PC-3 (cell line): Measurements from ENCODE around the gene SLC2A14. TPM values are rescaled to one million over a fixed set of nuclear protein-coding genes. Genes with fewer than 3 reads are reported as not detected.

Experiments
- ATAC-seq: fragments of 200-7000 bp; cut with Tn5 transposase; 2 replicates; pipeline ENCODE4 v1.9.1; 2020; ENCODE audit warnings: mild to moderate bottlenecking, moderate library complexity
- BruUV-seq: library from RNA; stranded (reverse); fragments of 400-500 nt; replicated peaks from 2 replicates; lab custom pipeline; 2021; lab: Mats Ljungman, UMichigan
- CTCF ChIA-PET: fragments of 300-600 bp; sonication (Branson Sonifier 250); formaldehyde crosslinking; loops from one replicate; lab custom pipeline; 2022; ENCODE audit warnings: antibody characterized with exemption; lab: Charles Lee
- POLR2A ChIA-PET: fragments of 300-600 bp; sonication (Branson Sonifier 250); formaldehyde crosslinking; loops from one replicate; lab custom pipeline; 2022; ENCODE audit warnings: antibody characterized with exemption; ENCODE audit not compliant: unreplicated experiment; lab: Charles Lee
- DNase-seq: peaks from one replicate; pipeline ENCODE4 v3.0.0-alpha.2; 2015
- H2AFZ ChIP-seq: fragments of 300-600 bp; sonication (generic); 2 replicates; pipeline ENCODE4 v1.6.0; 2016; ENCODE audit warnings: antibody characterized with exemption, low read length
- H3F3A ChIP-seq: fragments of 300-600 bp; sonication (generic); one replicate; pipeline ENCODE4 v1.6.0; 2017; ENCODE audit warnings: antibody characterized with exemption, low read length, control low read depth, mild to moderate bottlenecking; ENCODE audit not compliant: unreplicated experiment
- H3K27ac ChIP-seq: fragments of 300-600 bp; sonication (generic); 2 replicates; pipeline ENCODE4 v1.5.1; 2016; ENCODE audit warnings: mild to moderate bottlenecking, low read length
- H3K27me3 ChIP-seq: fragments of 300-600 bp; sonication (generic); 2 replicates; pipeline ENCODE4 v1.6.1; 2016; ENCODE audit warnings: low read length, mixed read lengths
- H3K36me3 ChIP-seq: fragments of 300-600 bp; sonication (generic); 2 replicates; pipeline ENCODE4 v1.6.1; 2016; ENCODE audit warnings: low read depth, mixed run types, low read length, mixed read lengths
- H3K4me1 ChIP-seq: fragments of 300-600 bp; sonication (generic); 2 replicates; pipeline ENCODE4 v1.5.1; 2016; ENCODE audit warnings: low read length; ENCODE audit not compliant: insufficient read depth
- H3K4me2 ChIP-seq: fragments of 300-600 bp; sonication (generic); 2 replicates; pipeline ENCODE4 v1.6.0; 2016; ENCODE audit warnings: low read length
- H3K4me3 ChIP-seq: fragments of 300-600 bp; sonication (generic); 2 replicates; pipeline ENCODE4 v1.5.1; 2016; ENCODE audit warnings: mild to moderate bottlenecking, low read length, mixed read lengths
- H3K79me2 ChIP-seq: fragments of 300-600 bp; sonication (generic); 2 replicates; pipeline ENCODE4 v1.6.1; 2017; ENCODE audit warnings: low read length, mixed read lengths
- H3K9ac ChIP-seq: fragments of 300-600 bp; sonication (generic); 2 replicates; pipeline ENCODE4 v1.6.0; 2016; ENCODE audit warnings: mild to moderate bottlenecking, low read length
- H3K9me2 ChIP-seq: fragments of 300-600 bp; sonication (generic); replicated peaks from 2 replicates; pipeline ENCODE4 v1.6.1; 2016; ENCODE audit warnings: mixed run types, low read length, mixed read lengths
- H3K9me3 ChIP-seq: fragments of 300-600 bp; sonication (generic); 2 replicates; pipeline ENCODE4 v1.6.1; 2016; ENCODE audit warnings: low read length, mixed read lengths
- H4K20me1 ChIP-seq: fragments of 300-600 bp; sonication (generic); 2 replicates; pipeline ENCODE4 v1.6.1; 2016; ENCODE audit warnings: low read length, mixed read lengths
- CTCF ChIP-seq: fragments of 300-600 bp; sonication (generic); conservative IDR thresholded peaks from 2 replicates; pipeline ENCODE4 v1.5.1; 2017; ENCODE audit warnings: antibody characterized with exemption, low read depth, mild to moderate bottlenecking, low read length
- EZH2 ChIP-seq: fragments of 300-600 bp; sonication (generic); IDR thresholded peaks from one replicate; pipeline ENCODE4 v1.6.1; 2017; ENCODE audit warnings: antibody characterized with exemption, mild to moderate bottlenecking, low read length; ENCODE audit not compliant: unreplicated experiment
- EZH2phosphoT487 ChIP-seq: fragments of 300-600 bp; sonication (generic); IDR thresholded peaks from 2 replicates; pipeline ENCODE4 v1.6.1; 2018; ENCODE audit warnings: mild to moderate bottlenecking, antibody characterized with exemption, low read length, borderline replicate concordance
- intact Hi-C: fragments of 100-400 bp; cut with micrococcal nuclease; formaldehyde crosslinking; loops from 2 replicates; pipeline ENCODE4 v1.9.0; 2023
- total RNA-seq: library from RNA; depleted of rRNA; stranded (reverse); fragments of >200 nt; gene quantifications from 2 replicates; pipeline ENCODE4 v1.2.3, GENCODE V29; 2014

The SLC2A14 gene
- total RNA-seq, 1 experiment from 2014 or later = not detected

- DNase-seq = no peak
- ChIA-PET POLR2A (no interaction called here), CTCF (no interaction called here)
- no peak overlapping the region for H3K4me3 ChIP-seq
- H3K27ac ChIP-seq = no peak overlapping the region
- no peaks in the 10 kb centered on the region for H3K9me2 ChIP-seq
- no TSS peak for BruUV-seq
- no peaks in the 10 kb centered on the region for H3K4me1 ChIP-seq
- TF ChIP-seq CTCF (no peak), EZH2 (no peak), EZH2phosphoT487 (no peak)
- no peaks in the 10 kb centered on the region for H3K27me3 ChIP-seq
- H3K9me3 ChIP-seq = no peaks in the 10 kb centered on the region
- no peak overlapping the region for H3K9ac ChIP-seq
- ATAC-seq = no peak
- H4K20me1 ChIP-seq = no peaks in the 10 kb centered on the region
- no peaks in the 10 kb centered on the region for H3K79me2 ChIP-seq
- no peaks in the 10 kb centered on the region for H3K36me3 ChIP-seq
- H3F3A ChIP-seq = no peaks in the 10 kb centered on the region
- no peak overlapping the region for H2AFZ ChIP-seq
- no peak overlapping the region for H3K4me2 ChIP-seq
- intact Hi-C loops = no loop called here
Measured at GRCh38 chr12:7917392-7918267, 44.9 kb upstream of the SLC2A14 start.

DNA sequence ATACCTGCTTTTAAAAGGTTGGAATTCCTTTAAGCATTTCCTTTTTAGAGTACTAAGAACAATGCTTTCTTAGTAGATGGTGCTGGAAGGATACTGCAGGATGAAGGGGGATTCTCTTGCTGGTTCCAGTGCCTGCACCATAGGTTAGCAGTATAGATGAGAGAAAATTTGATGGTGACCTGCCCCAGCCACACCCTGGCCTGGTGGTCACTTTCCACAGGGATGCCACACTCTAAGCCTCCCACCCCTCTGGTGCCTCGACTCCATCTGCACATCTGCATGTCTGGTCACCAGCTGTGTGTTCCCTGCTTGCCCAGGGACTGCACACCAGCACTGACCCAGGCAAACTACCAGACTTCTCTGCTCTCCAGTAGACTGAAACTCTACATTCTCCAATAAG lies 44.2 kb upstream of the SLC2A14 start:
- Histone ChIP-seq H4K20me1 (no peaks in the 10 kb centered on the region), H2AFZ (no peak overlapping the region), H3K36me3 (no peaks in the 10 kb centered on the region), H3K9me2 (no peaks in the 10 kb centered on the region), H3K9me3 (no peaks in the 10 kb centered on the region), H3K27me3 (no peaks in the 10 kb centered on the region), H3K79me2 (no peaks in the 10 kb centered on the region), H3F3A (no peaks in the 10 kb centered on the region), H3K4me1 (no peaks in the 10 kb centered on the region), H3K4me2 (no peak overlapping the region), H3K9ac (no peak overlapping the region), H3K27ac (no peak overlapping the region), H3K4me3 (no peak overlapping the region)
- CTCF ChIA-PET = no interaction called here
- BruUV-seq = no TSS peak
- no peak for TF ChIP-seq EZH2phosphoT487
- TF ChIP-seq CTCF = no peak
- TF ChIP-seq EZH2 = no peak
- ATAC-seq (no peak), DNase-seq (no peak)
- intact Hi-C loops = no loop called here
- POLR2A ChIA-PET = no interaction called here

DNA sequence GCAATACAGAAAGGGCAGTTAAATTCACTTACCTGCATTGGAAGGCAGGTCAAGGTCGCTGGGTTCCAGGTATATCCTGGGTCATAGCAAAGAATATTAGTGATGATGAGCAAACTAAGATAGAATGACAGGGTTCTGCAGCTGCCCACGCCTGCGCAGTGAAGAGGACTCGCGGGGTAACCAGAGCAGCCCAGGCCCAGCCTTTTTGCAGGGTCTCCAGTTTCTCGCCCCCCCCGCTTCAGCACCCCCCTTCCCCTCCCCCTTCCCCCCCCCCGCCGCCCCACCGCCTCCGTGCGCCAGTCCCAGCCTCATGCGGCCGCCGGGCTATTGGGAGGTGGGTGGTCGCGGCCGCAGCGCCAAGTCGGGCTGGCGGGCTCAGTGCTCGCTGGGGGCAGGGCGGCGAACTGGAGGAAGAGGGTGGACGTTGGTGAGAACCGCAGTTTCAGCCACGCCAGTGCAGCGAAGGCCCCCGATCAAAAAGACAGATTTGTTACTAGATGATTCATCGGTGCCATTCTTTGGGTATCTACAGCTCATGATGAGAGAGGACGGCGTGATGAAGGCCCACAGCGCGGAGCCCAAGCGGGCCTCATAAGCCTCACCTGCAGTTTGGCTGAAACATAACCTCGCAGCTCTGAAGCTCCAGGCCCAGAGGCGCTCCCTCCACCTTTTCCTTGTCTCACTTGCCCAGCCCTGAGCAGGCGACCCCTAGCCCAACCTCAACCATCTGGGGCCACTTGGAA lies 43.1 kb upstream of the SLC2A14 start:
- BruUV-seq = no TSS peak
- CTCF ChIA-PET = no interaction called here
- POLR2A ChIA-PET = no interaction called here

More for the DNA sequence above, 43.1 kb upstream of the SLC2A14 start:
- no peak for TF ChIP-seq CTCF
- no peak for TF ChIP-seq EZH2
- TF ChIP-seq EZH2phosphoT487 = no peak
- H3K27me3 ChIP-seq = no peaks in the 10 kb centered on the region
- H3F3A ChIP-seq = no peaks in the 10 kb centered on the region
- DNase-seq (no peak), ATAC-seq (no peak)
- no peaks in the 10 kb centered on the region for H4K20me1 ChIP-seq
- H3K36me3 ChIP-seq = no peaks in the 10 kb centered on the region
- H3K79me2 ChIP-seq = no peaks in the 10 kb centered on the region
- H3K4me3 ChIP-seq = no peak overlapping the region
- H3K9me2 ChIP-seq = no peaks in the 10 kb centered on the region
- H2AFZ ChIP-seq = no peak overlapping the region
- intact Hi-C loops = no loop called here
- H3K4me1 ChIP-seq = no peaks in the 10 kb centered on the region
- no peak overlapping the region for H3K9ac ChIP-seq
- H3K4me2 ChIP-seq = no peak overlapping the region
- H3K27ac ChIP-seq = no peak overlapping the region
- H3K9me3 ChIP-seq = no peaks in the 10 kb centered on the region
